Measurements from ENCODE around the gene GPR18. TPM values are rescaled to one million over a fixed set of nuclear protein-coding genes. Genes with fewer than 3 reads are reported as not detected.
A peak's percentile ranks its signal among the peaks of the same experiment; 100 is the strongest.

GPR18 gene
- total and polyA plus RNA-seq, 9 of the 15 experiments (the other 6 are each of a cell fraction or from before 2014, with no cell fraction given): 0.75 TPM; not detected in 8

DNA sequence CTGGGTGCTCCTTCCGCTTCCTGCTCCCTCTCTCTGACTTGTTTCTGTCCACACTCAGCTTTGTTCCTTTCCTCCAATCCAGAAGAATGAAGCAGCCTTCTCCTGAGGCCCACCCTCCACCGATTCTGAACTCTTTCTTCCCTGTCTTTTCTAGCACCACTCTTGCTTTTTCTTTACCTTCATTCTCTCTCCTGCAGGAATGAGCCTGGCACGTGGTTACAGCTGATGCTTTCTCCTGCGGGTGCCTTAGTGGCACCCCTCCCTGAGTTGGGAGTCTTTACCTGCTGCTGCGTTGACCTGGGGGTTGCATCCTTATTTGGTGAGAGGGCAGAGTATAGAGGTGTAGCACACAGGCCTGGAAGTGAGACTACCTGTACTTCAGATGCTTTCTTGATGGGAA lies 51.3 kb downstream of the GPR18 start:
- H3K4me1 ChIP-seq (replicated peaks in 1 of 2; ENCODE audit: control insufficient read depth in 2 of 2, insufficient read depth in 2 of 2, low read length in 2 of 2): peaks cover 13 to 15% of the 10 kb centered on the region in 2 experiments; a peak in 4 of 5 replicates

DNA sequence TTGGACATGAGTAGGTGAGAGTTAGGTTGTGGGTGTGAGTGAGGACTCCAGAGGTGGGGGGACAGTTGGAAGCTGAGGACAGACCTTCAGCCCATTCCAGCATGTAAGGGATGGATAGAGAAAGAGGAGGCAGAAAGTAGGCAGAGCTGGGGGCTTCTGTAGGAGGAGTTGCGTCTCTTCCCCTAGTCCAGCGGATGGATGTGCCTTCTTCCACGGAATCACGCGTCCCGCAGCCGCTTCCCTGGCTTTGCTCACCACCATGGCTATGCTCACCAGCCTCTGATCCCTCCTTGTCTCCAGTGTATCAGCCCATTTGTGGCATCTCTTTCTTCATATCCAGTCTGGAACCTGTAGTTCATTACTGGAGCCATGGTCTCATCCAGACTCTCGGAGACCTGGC lies 52.0 kb downstream of the GPR18 start:
- intact Hi-C loops (cut with micrococcal nuclease) (no loop called here), in situ Hi-C loops (cut with MboI) (no loop called here)
- H3K4me3 ChIP-seq: no peak overlapping the region
- DNase-seq (ENCODE audit: extremely low read depth in 1 of 4, low spot score in 3 of 4): no peak
- no peak overlapping the region for H3K27ac ChIP-seq (ENCODE audit: extremely low read depth, low read depth, low read length)
- H3K9me1 ChIP-seq (ENCODE audit: control insufficient read depth, insufficient read depth, low read length): peaks cover 11% of the 10 kb centered on the region
- peak overlapping the region in 1 of 2 experiments; percentile 55; a peak in 1 of 4 replicates for H3K9ac ChIP-seq (ENCODE audit: insufficient read depth in 1 of 2, low read depth in 2 of 2, low read length in 2 of 2)
- no TSS peak for BruUV-seq (replicated peaks)
- peaks cover 88% of the 10 kb centered on the region for H3K79me2 ChIP-seq (ENCODE audit: control insufficient read depth, insufficient read depth, low read length)
- peaks cover 13 to 15% of the 10 kb centered on the region in 2 experiments; a peak in 4 of 5 replicates for H3K4me1 ChIP-seq (replicated peaks in 1 of 2; ENCODE audit: control insufficient read depth in 2 of 2, insufficient read depth in 2 of 2, low read length in 2 of 2)
- H2AFZ ChIP-seq (ENCODE audit: low read depth, low read length): no peak overlapping the region
- H3K27me3 ChIP-seq (ENCODE audit: control insufficient read depth in 2 of 2, insufficient read depth in 2 of 2, low read length in 2 of 2): no peaks in the 10 kb centered on the region
- ChIA-PET CTCF (ENCODE audit: low intra/inter-chr PET ratio) (no interaction called here), POLR2A (interaction anchor here (0.8 kb wide), 1 partner anchor 282 kb away, joined by 4 read pairs; no protein-coding TSS in a partner anchor)
- no peaks in the 10 kb centered on the region for H3K9me3 ChIP-seq (replicated peaks; ENCODE audit: control insufficient read depth, insufficient read depth, low read depth, low read length)
- FAIRE-seq: no peak
- 100% methylated on average over 2 of the region's 8 CpGs for WGBS (ENCODE audit: insufficient coverage, low coverage, missing lambda C conversion rate)
- no peak overlapping the region for H3K4me2 ChIP-seq (ENCODE audit: insufficient read depth, low read length)
- H3K36me3 ChIP-seq (ENCODE audit: control insufficient read depth, insufficient read depth, low read length): peaks cover 35% of the 10 kb centered on the region; the same call in 2 of the 3 replicates
- peaks cover 14% of the 10 kb centered on the region for H4K20me1 ChIP-seq (replicated peaks; ENCODE audit: control insufficient read depth, insufficient read depth, low read length)
- no peak for ATAC-seq
- TF ChIP-seq, protein P1, sequence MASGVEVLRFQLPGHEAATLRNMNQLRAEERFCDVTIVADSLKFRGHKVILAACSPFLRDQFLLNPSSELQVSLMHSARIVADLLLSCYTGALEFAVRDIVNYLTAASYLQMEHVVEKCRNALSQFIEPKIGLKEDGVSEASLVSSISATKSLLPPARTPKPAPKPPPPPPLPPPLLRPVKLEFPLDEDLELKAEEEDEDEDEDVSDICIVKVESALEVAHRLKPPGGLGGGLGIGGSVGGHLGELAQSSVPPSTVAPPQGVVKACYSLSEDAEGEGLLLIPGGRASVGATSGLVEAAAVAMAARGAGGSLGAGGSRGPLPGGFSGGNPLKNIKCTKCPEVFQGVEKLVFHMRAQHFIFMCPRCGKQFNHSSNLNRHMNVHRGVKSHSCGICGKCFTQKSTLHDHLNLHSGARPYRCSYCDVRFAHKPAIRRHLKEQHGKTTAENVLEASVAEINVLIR (CRISPR knock-in tag; IDR thresholded peaks at IDR 0.05): no peak
- no peak for TF ChIP-seq KAT8 (IDR thresholded peaks at IDR 0.05; ENCODE audit: low read depth)
- TF ChIP-seq, protein P2, sequence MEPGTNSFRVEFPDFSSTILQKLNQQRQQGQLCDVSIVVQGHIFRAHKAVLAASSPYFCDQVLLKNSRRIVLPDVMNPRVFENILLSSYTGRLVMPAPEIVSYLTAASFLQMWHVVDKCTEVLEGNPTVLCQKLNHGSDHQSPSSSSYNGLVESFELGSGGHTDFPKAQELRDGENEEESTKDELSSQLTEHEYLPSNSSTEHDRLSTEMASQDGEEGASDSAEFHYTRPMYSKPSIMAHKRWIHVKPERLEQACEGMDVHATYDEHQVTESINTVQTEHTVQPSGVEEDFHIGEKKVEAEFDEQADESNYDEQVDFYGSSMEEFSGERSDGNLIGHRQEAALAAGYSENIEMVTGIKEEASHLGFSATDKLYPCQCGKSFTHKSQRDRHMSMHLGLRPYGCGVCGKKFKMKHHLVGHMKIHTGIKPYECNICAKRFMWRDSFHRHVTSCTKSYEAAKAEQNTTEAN (CRISPR knock-in tag; IDR thresholded peaks at IDR 0.05): no peak
- no peak for TF ChIP-seq IRF2 (CRISPR knock-in tag; IDR thresholded peaks at IDR 0.05)
- no peak for TF ChIP-seq DIDO1 (tag; IDR thresholded peaks at IDR 0.05; ENCODE audit: low read depth)
- TF ChIP-seq, protein P3, sequence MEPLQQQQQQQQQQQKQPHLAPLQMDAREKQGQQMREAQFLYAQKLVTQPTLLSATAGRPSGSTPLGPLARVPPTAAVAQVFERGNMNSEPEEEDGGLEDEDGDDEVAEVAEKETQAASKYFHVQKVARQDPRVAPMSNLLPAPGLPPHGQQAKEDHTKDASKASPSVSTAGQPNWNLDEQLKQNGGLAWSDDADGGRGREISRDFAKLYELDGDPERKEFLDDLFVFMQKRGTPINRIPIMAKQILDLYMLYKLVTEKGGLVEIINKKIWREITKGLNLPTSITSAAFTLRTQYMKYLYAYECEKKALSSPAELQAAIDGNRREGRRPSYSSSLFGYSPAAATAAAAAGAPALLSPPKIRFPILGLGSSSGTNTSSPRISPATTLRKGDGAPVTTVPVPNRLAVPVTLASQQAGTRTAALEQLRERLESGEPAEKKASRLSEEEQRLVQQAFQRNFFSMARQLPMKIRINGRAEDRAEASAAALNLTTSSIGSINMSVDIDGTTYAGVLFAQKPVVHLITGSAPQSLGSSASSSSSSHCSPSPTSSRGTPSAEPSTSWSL (CRISPR knock-in tag; IDR thresholded peaks at IDR 0.05; ENCODE audit: borderline replicate concordance): no peak
- TF ChIP-seq NR2F6 (CRISPR knock-in tag; IDR thresholded peaks at IDR 0.05): no peak
- no peak for TF ChIP-seq CXXC5 (CRISPR knock-in tag; IDR thresholded peaks at IDR 0.05)

More for the DNA sequence above, 51.3 kb downstream of the GPR18 start:
- Histone ChIP-seq H2AFZ (ENCODE audit: low read depth, low read length) (no peak overlapping the region), H3K4me2 (ENCODE audit: insufficient read depth, low read length) (no peak overlapping the region), H3K36me3 (ENCODE audit: control insufficient read depth, insufficient read depth, low read length) (peaks cover 42% of the 10 kb centered on the region; the same call in 2 of the 3 replicates), H3K79me2 (ENCODE audit: control insufficient read depth, insufficient read depth, low read length) (peaks cover 89% of the 10 kb centered on the region), H3K27ac (ENCODE audit: extremely low read depth, low read depth, low read length) (no peak overlapping the region), H3K27me3 (ENCODE audit: control insufficient read depth in 2 of 2, insufficient read depth in 2 of 2, low read length in 2 of 2) (no peaks in the 10 kb centered on the region), H3K9me1 (ENCODE audit: control insufficient read depth, insufficient read depth, low read length) (peaks cover 11% of the 10 kb centered on the region), H3K4me3 (no peak overlapping the region), H3K9ac (ENCODE audit: insufficient read depth in 1 of 2, low read depth in 2 of 2, low read length in 2 of 2) (no peak overlapping the region), H3K9me3 (replicated peaks; ENCODE audit: control insufficient read depth, insufficient read depth, low read depth, low read length) (no peaks in the 10 kb centered on the region), H4K20me1 (replicated peaks; ENCODE audit: control insufficient read depth, insufficient read depth, low read length) (peaks cover 17% of the 10 kb centered on the region)
- ATAC-seq: no peak
- in situ Hi-C loops (cut with MboI): no loop called here
- FAIRE-seq: no peak
- DNase-seq (ENCODE audit: extremely low read depth in 1 of 4, low spot score in 3 of 4): no peak
- TF ChIP-seq SREBF1 (IDR thresholded peaks at IDR 0.05; ENCODE audit: borderline replicate concordance, low read depth, low read length): no peak
- TF ChIP-seq CBFB (CRISPR knock-in tag; IDR thresholded peaks at IDR 0.05): no peak
- TF ChIP-seq, protein P4, sequence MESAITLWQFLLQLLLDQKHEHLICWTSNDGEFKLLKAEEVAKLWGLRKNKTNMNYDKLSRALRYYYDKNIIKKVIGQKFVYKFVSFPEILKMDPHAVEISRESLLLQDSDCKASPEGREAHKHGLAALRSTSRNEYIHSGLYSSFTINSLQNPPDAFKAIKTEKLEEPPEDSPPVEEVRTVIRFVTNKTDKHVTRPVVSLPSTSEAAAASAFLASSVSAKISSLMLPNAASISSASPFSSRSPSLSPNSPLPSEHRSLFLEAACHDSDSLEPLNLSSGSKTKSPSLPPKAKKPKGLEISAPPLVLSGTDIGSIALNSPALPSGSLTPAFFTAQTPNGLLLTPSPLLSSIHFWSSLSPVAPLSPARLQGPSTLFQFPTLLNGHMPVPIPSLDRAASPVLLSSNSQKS (CRISPR knock-in tag; IDR thresholded peaks at IDR 0.05): no peak
- no peak for TF ChIP-seq PTTG1 (tag; IDR thresholded peaks at IDR 0.05; ENCODE audit: low read depth)
- TF ChIP-seq ETV5 (CRISPR knock-in tag; IDR thresholded peaks at IDR 0.05; ENCODE audit: low read depth): no peak
- TF ChIP-seq HDAC1 (IDR thresholded peaks at IDR 0.05): no peak
- ChIA-PET CTCF (ENCODE audit: low intra/inter-chr PET ratio) (no interaction called here), POLR2A (interaction anchor here (0.8 kb wide), 1 partner anchor 282 kb away, joined by 4 read pairs; no protein-coding TSS in a partner anchor)
- intact Hi-C loops (cut with micrococcal nuclease): no loop called here
- 85% methylated on average over 5 of the region's 5 CpGs for WGBS (ENCODE audit: insufficient coverage, low coverage, missing lambda C conversion rate)
- BruUV-seq (replicated peaks): no TSS peak
